Retinal pigment epithelial cell (primary cell): ENCODE data around the gene ESR2.
A peak's percentile ranks its signal among the peaks of the same experiment; 100 is the strongest.

Experiments used
- DNase-seq: peaks from one replicate; pipeline ENCODE4 v3.0.0-alpha.2; 2010; ENCODE audit warnings: low read depth
- H3K4me3 ChIP-seq: 2 replicates; pipeline ENCODE4 v1.5.1; 2011; ENCODE audit warnings: mild to moderate bottlenecking, low read length, control low read depth, moderate library complexity
- CTCF ChIP-seq: conservative IDR thresholded peaks from 2 replicates; pipeline ENCODE4 v1.5.1; 2011; ENCODE audit warnings: low read depth, low read length, control low read depth, inconsistent platforms

ESR2 gene

GRCh38 chr14:64035143-64035542, 259.0 kb downstream of the ESR2 start:
- no peak overlapping the region for H3K4me3 ChIP-seq
- TF ChIP-seq CTCF, result no peak
- peak; percentile 15 for DNase-seq
